GM04504 (cell line): ENCODE results near the gene VASH1.

Experiments used
- DNase-seq: peaks from one replicate; pipeline ENCODE4 v3.0.0-alpha.2; 2012; ENCODE audit warnings: low read depth

Gene VASH1

DNA sequence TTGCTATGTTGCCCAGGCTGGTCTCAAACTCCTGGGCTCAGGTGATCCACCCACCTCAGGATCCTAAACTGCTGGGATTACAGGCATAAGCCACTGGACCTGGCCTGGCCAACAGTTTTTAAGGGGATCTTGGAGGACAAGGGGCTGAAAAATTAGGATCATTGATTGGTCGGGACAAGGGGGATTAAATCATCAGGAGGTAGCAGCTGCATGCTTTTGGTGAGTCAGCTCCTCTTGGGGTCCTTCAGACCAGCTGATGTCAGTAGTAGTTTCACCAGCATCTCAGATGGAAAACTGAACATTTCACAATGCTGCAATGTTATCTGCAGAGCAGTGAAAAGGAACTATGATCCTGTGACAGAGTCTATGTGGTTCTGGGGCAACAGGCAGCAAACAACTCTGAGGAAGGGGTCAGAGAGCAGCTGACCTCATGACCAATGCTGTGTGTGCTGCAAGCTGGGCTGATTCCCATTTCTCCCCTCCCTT, 71.3 kb downstream of the VASH1 start:
- DNase-seq, result no peak
